HepG2 (cell line): ENCODE data around the gene VTN. TPM values are rescaled to one million over a fixed set of nuclear protein-coding genes. Genes with fewer than 3 reads are reported as not detected.
A peak's percentile ranks its signal among the peaks of the same experiment; 100 is the strongest.

Experiments used
- BCLAF1 ChIP-seq: fragments of 450-650 bp; IDR thresholded peaks from 2 replicates; pipeline ENCODE4 v1.6.1; 2017; ENCODE audit warnings: mild to moderate bottlenecking
- CHCHD3 ChIP-seq: sonication (generic); formaldehyde crosslinking; IDR thresholded peaks from 2 replicates; pipeline ENCODE4 v1.8.0; 2022; ENCODE audit warnings: mild to moderate bottlenecking, missing genetic modification reagents, moderate library complexity
- CHD2 ChIP-seq: IDR thresholded peaks from 2 replicates; pipeline ENCODE4 v1.6.1; 2011; ENCODE audit warnings: low read depth, low read length, improper control_type of control experiment
- FOSL1 ChIP-seq: sonication (generic); formaldehyde crosslinking; IDR thresholded peaks from 2 replicates; pipeline ENCODE4 v1.9.0; 2021; ENCODE audit warnings: missing genetic modification reagents, borderline replicate concordance
- IKZF5 ChIP-seq: IDR thresholded peaks from 2 replicates; pipeline ENCODE4 v1.6.1; 2018; ENCODE audit warnings: missing genetic modification reagents, mild to moderate bottlenecking, missing compliant biosample characterization
- MAFK ChIP-seq, 2 experiments: IDR thresholded peaks in 1 of 2; conservative IDR thresholded peaks in 1 of 2; 2 replicates each; pipeline ENCODE4 v1.6.1; 2011; ENCODE audit warnings: improper control_type of control experiment in 2 of 2, low read length in 2 of 2
- MED8 ChIP-seq: sonication (generic); formaldehyde crosslinking; IDR thresholded peaks from 2 replicates; pipeline ENCODE4 v1.8.1; 2023; ENCODE audit warnings: mild to moderate bottlenecking, missing genetic modification reagents; ENCODE audit not compliant: insufficient replicate concordance
- MEIS1 ChIP-seq: sonication (generic); formaldehyde crosslinking; IDR thresholded peaks from 2 replicates; pipeline ENCODE4 v1.9.0; 2021; ENCODE audit warnings: mild to moderate bottlenecking, missing genetic modification reagents, moderate library complexity, borderline replicate concordance
- SAP130 ChIP-seq: IDR thresholded peaks from 2 replicates; pipeline ENCODE4 v1.6.1; 2016; ENCODE audit warnings: low read depth
- TP53 ChIP-seq: sonication (generic); formaldehyde crosslinking; conservative IDR thresholded peaks from 2 replicates; pipeline ENCODE4 v1.4.0; 2020; ENCODE audit warnings: missing genetic modification reagents
- ZBTB7B ChIP-seq: sonication (generic); formaldehyde crosslinking; IDR thresholded peaks from 2 replicates; pipeline ENCODE4 v1.4.0; 2020; ENCODE audit warnings: missing genetic modification reagents
- ZNF205 ChIP-seq: IDR thresholded peaks from 2 replicates; pipeline ENCODE4 v1.6.1; 2018; ENCODE audit warnings: missing biosample characterization, missing genetic modification reagents
- ZNF251 ChIP-seq: sonication (generic); formaldehyde crosslinking; IDR thresholded peaks from 2 replicates; pipeline ENCODE4 v1.9.0; 2021; ENCODE audit warnings: mild to moderate bottlenecking, missing genetic modification reagents
- ZNF530 ChIP-seq: sonication (generic); formaldehyde crosslinking; IDR thresholded peaks from 2 replicates; pipeline ENCODE4 v1.5.0; 2020; ENCODE audit warnings: low read depth, mild to moderate bottlenecking, missing genetic modification reagents
- ZNF614 ChIP-seq: IDR thresholded peaks from 2 replicates; pipeline ENCODE4 v1.6.1; 2018; ENCODE audit warnings: missing biosample characterization, missing genetic modification reagents, inconsistent platforms, borderline replicate concordance
- ZNF678 ChIP-seq: sonication (generic); formaldehyde crosslinking; IDR thresholded peaks from 2 replicates; pipeline ENCODE4 v1.4.0; 2020; ENCODE audit warnings: mild to moderate bottlenecking, missing genetic modification reagents
- polyA plus RNA-seq, 8 experiments: library from polyadenylated mRNA; depleted of rRNA in 3 of 8; stranded (reverse) in 7 of 8; unstranded in 1 of 8; fragments of >200 nt; fragmentation: Illumina TruSeq in 4 of 8; extraction: Trizol in 4 of 8; gene quantifications; 2 replicates each; pipeline versions ENCODE4 v1.2.1 to v1.2.3, GENCODE V29; 2011 to 2016; ENCODE audit warnings: low read depth in 4 of 8, missing spikeins in 1 of 8, mixed read lengths in 1 of 8; ENCODE audit not compliant: insufficient read depth in 1 of 8
- total RNA-seq, 5 experiments: library from RNA; depleted of rRNA; stranded (reverse); fragments of >200 nt; fragmentation: Illumina TruSeq; extraction: Trizol; gene quantifications; 2 replicates each; pipeline ENCODE4 v1.2.3, GENCODE V29; 2016; ENCODE audit warnings: low read depth in 1 of 5
- TF ChIP-seq, protein P1 (sequence below): sonication (generic); formaldehyde crosslinking; IDR thresholded peaks from 2 replicates; pipeline ENCODE4 v1.5.1; 2020; ENCODE audit warnings: mild to moderate bottlenecking, missing genetic modification reagents
- TF ChIP-seq, protein P2 (sequence below): sonication (generic); formaldehyde crosslinking; IDR thresholded peaks from 2 replicates; pipeline ENCODE4 v1.8.1; 2023; ENCODE audit warnings: mild to moderate bottlenecking, missing genetic modification reagents
- TF ChIP-seq, protein P3 (sequence below): sonication (generic); formaldehyde crosslinking; IDR thresholded peaks from 2 replicates; pipeline ENCODE4 v1.8.0; 2022; ENCODE audit warnings: missing genetic modification reagents, low read depth, mild to moderate bottlenecking, borderline replicate concordance
- TF ChIP-seq, protein P4 (sequence below): sonication (generic); formaldehyde crosslinking; IDR thresholded peaks from 2 replicates; pipeline ENCODE4 v1.4.0; 2020; ENCODE audit warnings: low read depth, mild to moderate bottlenecking, missing genetic modification reagents

Gene VTN
- total and polyA plus RNA-seq, 2 of the 13 experiments (the other 11 are each of a cell fraction or from before 2014, with no cell fraction given): 108 to 131 TPM

GRCh38 chr17:28368306-28368831 lies 1.7 kb downstream of the VTN start (continued):
- TF ChIP-seq BCLAF1 (no peak), MEIS1 (CRISPR knock-in tag) (no peak), ZNF530 (CRISPR knock-in tag) (no peak), FOSL1 (CRISPR knock-in tag) (no peak), ZNF614 (peak; percentile 44; the same call in 1 of the 2 replicates), ZBTB7B (peak; percentile 97), IKZF5 (CRISPR knock-in tag) (peak; percentile 60; the same call in 1 of the 2 replicates), CHCHD3 (no peak), SAP130 (CRISPR knock-in tag) (peak; percentile 86), ZNF678 (CRISPR knock-in tag) (no peak), ZNF205 (peak; percentile 73; the same call in 1 of the 2 replicates), MAFK (conservative IDR thresholded peaks at IDR 0.05 in 1 of 2, IDR thresholded peaks at IDR 0.05 in 1 of 2; ENCODE audit: low read length in 2 of 2) (no peak), TP53 (CRISPR knock-in tag) (no peak), ZNF251 (no peak), MED8 (peak; percentile 88), CHD2 (peak; percentile 26; the same call in 1 of the 2 replicates)
- TF ChIP-seq, protein P1, sequence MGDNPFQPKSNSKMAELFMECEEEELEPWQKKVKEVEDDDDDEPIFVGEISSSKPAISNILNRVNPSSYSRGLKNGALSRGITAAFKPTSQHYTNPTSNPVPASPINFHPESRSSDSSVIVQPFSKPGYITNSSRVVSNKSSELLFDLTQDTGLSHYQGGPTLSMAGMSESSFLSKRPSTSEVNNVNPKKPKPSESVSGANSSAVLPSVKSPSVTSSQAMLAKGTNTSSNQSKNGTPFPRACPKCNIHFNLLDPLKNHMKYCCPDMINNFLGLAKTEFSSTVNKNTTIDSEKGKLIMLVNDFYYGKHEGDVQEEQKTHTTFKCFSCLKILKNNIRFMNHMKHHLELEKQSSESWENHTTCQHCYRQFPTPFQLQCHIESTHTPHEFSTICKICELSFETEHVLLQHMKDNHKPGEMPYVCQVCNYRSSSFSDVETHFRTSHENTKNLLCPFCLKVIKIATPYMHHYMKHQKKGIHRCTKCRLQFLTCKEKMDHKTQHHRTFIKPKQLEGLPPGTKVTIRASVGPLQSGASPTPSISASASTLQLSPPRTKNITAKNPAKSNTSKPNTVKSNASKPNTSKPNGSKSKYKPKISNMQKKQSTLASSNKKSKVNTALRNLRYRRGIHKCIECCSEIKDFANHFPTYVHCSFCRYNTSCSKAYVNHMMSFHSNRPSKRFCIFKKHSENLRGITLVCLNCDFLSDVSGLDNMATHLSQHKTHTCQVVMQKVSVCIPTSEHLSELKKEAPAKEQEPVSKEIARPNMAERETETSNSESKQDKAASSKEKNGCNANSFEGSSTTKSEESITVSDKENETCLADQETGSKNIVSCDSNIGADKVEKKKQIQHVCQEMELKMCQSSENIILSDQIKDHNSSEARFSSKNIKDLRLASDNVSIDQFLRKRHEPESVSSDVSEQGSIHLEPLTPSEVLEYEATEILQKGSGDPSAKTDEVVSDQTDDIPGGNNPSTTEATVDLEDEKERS: no peak
- TF ChIP-seq, protein P2, sequence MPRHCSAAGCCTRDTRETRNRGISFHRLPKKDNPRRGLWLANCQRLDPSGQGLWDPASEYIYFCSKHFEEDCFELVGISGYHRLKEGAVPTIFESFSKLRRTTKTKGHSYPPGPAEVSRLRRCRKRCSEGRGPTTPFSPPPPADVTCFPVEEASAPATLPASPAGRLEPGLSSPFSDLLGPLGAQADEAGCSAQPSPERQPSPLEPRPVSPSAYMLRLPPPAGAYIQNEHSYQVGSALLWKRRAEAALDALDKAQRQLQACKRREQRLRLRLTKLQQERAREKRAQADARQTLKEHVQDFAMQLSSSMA (CRISPR knock-in tag): no peak
- TF ChIP-seq, protein P3, sequence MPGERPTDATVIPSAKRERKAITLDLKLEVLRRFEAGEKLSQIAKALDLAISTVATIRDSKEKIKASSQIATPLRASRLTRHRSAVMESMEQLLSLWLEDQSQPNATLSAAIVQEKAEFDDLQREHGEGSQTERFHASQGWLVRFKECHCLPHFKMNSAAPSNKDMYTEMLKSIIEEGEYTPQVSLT (CRISPR knock-in tag): no peak
- TF ChIP-seq, protein P4, sequence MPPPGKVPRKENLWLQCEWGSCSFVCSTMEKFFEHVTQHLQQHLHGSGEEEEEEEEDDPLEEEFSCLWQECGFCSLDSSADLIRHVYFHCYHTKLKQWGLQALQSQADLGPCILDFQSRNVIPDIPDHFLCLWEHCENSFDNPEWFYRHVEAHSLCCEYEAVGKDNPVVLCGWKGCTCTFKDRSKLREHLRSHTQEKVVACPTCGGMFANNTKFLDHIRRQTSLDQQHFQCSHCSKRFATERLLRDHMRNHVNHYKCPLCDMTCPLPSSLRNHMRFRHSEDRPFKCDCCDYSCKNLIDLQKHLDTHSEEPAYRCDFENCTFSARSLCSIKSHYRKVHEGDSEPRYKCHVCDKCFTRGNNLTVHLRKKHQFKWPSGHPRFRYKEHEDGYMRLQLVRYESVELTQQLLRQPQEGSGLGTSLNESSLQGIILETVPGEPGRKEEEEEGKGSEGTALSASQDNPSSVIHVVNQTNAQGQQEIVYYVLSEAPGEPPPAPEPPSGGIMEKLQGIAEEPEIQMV (CRISPR knock-in tag): 0 out of 2 replicates have a peak, but pooled peaks have one; percentile 18
